SK-N-SH (cell line): ENCODE measurements around the gene AP1S1.

ENCODE experiments used
- CTCF ChIP-seq: fragments of 200-600 bp; sonication (generic); IDR thresholded peaks from 2 replicates; pipeline ENCODE4 v1.6.1; 2017; ENCODE audit warnings: antibody characterized with exemption, mild to moderate bottlenecking, moderate library complexity
- ELF1 ChIP-seq: IDR thresholded peaks from 2 replicates; pipeline ENCODE4 v1.4.0; 2012
- EP300 ChIP-seq, 2 experiments: IDR thresholded peaks; 2 replicates each; pipeline versions ENCODE4 v1.4.0 to v1.6.1; 2012; ENCODE audit warnings: borderline replicate concordance in 1 of 2, low read depth in 1 of 2, low read length in 1 of 2
- FOXM1 ChIP-seq: IDR thresholded peaks from 2 replicates; pipeline ENCODE4 v1.4.0; 2012; ENCODE audit warnings: low read depth, mild to moderate bottlenecking
- JUND ChIP-seq: IDR thresholded peaks from 2 replicates; pipeline ENCODE4 v1.4.0; 2012
- MXI1 ChIP-seq: IDR thresholded peaks from 2 replicates; pipeline ENCODE4 v1.6.1; 2012; ENCODE audit warnings: mild to moderate bottlenecking, low read depth, low read length, improper control_type of control experiment
- POLR2AphosphoS5 ChIP-seq: IDR thresholded peaks from 2 replicates; pipeline ENCODE4 v1.6.1; 2012; ENCODE audit warnings: low read depth, low read length
- RAD21 ChIP-seq: IDR thresholded peaks from 2 replicates; pipeline ENCODE4 v1.6.1; 2012; ENCODE audit warnings: mild to moderate bottlenecking, low read length
- RCOR1 ChIP-seq: fragments of 150-350 bp; IDR thresholded peaks from 2 replicates; pipeline ENCODE4 v1.6.1; 2017; ENCODE audit warnings: antibody characterized with exemption, low read length
- TAF1 ChIP-seq: IDR thresholded peaks from 2 replicates; pipeline ENCODE4 v1.6.1; 2012; ENCODE audit warnings: low read depth, mild to moderate bottlenecking, low read length, moderate library complexity, borderline replicate concordance
- USF2 ChIP-seq: fragments of 150-350 bp; IDR thresholded peaks from 2 replicates; pipeline ENCODE4 v1.6.1; 2017; ENCODE audit warnings: antibody characterized with exemption, low read length, low read depth, borderline replicate concordance
- TF ChIP-seq, protein P1 (sequence below): IDR thresholded peaks from 2 replicates; pipeline ENCODE4 v1.4.0; 2012; ENCODE audit warnings: low read depth
- TF ChIP-seq, protein P2 (sequence below): IDR thresholded peaks from 2 replicates; pipeline ENCODE4; 2012

DNA sequence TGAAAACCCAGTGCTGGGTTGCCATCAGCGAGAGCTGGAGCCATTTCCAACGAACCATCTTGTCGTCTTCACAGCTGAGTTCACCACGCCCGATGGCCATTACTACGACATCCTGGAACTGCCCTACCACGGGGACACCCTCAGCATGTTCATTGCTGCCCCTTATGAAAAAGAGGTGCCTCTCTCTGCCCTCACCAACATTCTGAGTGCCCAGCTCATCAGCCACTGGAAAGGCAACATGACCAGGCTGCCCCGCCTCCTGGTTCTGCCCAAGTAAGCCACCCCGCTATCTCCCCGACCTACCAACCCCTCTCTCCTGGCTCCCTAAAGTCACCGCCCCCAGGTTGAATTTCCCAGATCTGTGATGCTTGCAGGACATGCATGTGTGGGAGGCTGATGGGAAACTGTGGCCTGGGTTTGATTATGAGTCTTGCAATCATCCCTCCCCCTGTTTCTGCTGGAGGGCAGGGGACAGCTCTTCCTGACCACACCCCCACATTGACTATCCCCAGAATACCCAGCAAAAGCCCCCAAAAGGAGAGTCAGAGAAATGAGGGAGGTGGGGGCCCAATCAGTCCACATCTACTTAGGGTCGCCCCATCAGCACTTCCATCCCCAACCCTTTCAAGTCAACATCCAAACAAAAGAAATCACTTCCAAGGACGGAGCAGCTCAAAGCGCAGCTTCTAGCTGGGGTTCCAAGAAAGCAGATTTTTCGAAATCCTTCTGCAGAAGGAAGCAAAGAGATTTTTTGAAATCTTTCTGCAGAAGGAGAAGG lies 20.5 kb upstream of the AP1S1 start:
- TF ChIP-seq FOXM1: no peak
- no peak for TF ChIP-seq CTCF
- no peak for TF ChIP-seq USF2
- no peak for TF ChIP-seq ELF1
- TF ChIP-seq, protein P1, sequence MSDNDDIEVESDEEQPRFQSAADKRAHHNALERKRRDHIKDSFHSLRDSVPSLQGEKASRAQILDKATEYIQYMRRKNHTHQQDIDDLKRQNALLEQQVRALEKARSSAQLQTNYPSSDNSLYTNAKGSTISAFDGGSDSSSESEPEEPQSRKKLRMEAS: 0 out of 2 replicates have a peak, but pooled peaks have one; percentile 53
- TF ChIP-seq POLR2AphosphoS5: peak; percentile 51; the same call in 1 of the 2 replicates
- TF ChIP-seq, protein P2, sequence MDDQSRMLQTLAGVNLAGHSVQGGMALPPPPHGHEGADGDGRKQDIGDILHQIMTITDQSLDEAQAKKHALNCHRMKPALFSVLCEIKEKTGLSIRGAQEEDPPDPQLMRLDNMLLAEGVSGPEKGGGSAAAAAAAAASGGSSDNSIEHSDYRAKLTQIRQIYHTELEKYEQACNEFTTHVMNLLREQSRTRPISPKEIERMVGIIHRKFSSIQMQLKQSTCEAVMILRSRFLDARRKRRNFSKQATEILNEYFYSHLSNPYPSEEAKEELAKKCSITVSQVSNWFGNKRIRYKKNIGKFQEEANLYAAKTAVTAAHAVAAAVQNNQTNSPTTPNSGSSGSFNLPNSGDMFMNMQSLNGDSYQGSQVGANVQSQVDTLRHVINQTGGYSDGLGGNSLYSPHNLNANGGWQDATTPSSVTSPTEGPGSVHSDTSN: peak; percentile 13; the same call in 1 of the 2 replicates
- TF ChIP-seq EP300 (IDR thresholded peaks at IDR 0.05; ENCODE audit: borderline replicate concordance in 1 of 2, low read depth in 1 of 2, low read length in 1 of 2): no peak
- TF ChIP-seq TAF1: no peak
- TF ChIP-seq RCOR1: no peak
- no peak for TF ChIP-seq JUND
- TF ChIP-seq RAD21: no peak
- no peak for TF ChIP-seq MXI1
